ENCODE measurements around the gene RNF217.

Gene RNF217

GRCh38 chr6:125002406-125002741, 40.1 kb downstream of the RNF217 start:
- DNase-seq (ENCODE audit: low read depth), result no peak
- TF ChIP-seq, protein P1, sequence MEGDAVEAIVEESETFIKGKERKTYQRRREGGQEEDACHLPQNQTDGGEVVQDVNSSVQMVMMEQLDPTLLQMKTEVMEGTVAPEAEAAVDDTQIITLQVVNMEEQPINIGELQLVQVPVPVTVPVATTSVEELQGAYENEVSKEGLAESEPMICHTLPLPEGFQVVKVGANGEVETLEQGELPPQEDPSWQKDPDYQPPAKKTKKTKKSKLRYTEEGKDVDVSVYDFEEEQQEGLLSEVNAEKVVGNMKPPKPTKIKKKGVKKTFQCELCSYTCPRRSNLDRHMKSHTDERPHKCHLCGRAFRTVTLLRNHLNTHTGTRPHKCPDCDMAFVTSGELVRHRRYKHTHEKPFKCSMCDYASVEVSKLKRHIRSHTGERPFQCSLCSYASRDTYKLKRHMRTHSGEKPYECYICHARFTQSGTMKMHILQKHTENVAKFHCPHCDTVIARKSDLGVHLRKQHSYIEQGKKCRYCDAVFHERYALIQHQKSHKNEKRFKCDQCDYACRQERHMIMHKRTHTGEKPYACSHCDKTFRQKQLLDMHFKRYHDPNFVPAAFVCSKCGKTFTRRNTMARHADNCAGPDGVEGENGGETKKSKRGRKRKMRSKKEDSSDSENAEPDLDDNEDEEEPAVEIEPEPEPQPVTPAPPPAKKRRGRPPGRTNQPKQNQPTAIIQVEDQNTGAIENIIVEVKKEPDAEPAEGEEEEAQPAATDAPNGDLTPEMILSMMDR (IDR thresholded peaks at IDR 0.05; ENCODE audit: insufficient read depth, low read depth, low read length, missing control alignments), result no peak
- H3K4me3 ChIP-seq (ENCODE audit: low read depth, low read length), result no peak overlapping the region

DNA sequence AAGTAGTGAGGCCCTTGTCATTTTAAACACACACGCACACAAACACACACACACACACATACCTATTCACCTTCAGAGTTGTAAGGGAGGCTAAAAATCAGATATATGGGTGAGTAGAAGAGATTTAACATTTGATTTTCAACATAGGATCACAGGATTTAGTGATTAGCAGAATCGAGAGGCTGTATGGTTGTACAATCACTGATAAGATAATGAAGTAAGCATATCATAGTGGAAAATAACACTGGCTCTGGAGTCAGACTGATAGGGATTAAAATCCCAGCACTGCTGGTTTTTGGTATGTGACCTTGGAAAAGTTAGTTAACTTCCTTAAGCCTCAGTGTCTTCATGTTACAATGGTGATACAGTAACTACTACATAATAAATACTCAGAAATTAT, 40.8 kb downstream of the RNF217 start:
- no peak for DNase-seq (ENCODE audit: low read depth)
- TF ChIP-seq, protein P1 (IDR thresholded peaks at IDR 0.05; ENCODE audit: insufficient read depth, low read depth, low read length, missing control alignments), result no peak
- H3K4me3 ChIP-seq (ENCODE audit: low read depth, low read length), result no peak overlapping the region

- no peak for DNase-seq (ENCODE audit: low read depth)
- TF ChIP-seq, protein P1 (IDR thresholded peaks at IDR 0.05; ENCODE audit: insufficient read depth, low read depth, low read length, missing control alignments), result no peak
- no peak overlapping the region for H3K4me3 ChIP-seq (ENCODE audit: low read depth, low read length)
Observed at GRCh38 chr6:125004198-125004597, 42.0 kb downstream of the RNF217 start.

- DNase-seq (ENCODE audit: low read depth), result no peak
- TF ChIP-seq, protein P1 (IDR thresholded peaks at IDR 0.05; ENCODE audit: insufficient read depth, low read depth, low read length, missing control alignments), result no peak
- H3K4me3 ChIP-seq (ENCODE audit: low read depth, low read length), result no peak overlapping the region
Observed at GRCh38 chr6:125004797-125005595, 42.8 kb downstream of the RNF217 start.

DNA sequence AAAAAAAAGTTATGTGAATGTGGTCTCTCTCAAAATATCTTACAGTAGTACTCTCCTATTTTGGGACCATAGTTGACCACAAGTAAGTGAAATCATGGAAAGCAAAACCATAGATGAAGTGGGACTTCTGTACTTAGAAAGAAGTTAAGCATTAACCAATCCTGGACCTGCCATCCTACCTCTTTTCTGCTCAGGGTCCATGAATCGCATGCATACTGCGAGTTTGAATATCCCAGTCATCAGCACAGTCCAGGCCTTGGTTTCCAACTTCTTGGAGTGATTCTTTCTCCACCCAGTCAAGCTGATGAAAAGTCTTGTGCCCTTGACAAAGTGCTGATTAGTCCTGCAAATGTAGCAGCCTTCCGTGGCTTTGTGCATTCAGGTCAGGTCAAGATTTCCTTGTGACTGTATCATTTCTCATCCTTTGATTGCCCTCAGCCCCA, 46.0 kb downstream of the RNF217 start:
- no peak overlapping the region for H3K4me3 ChIP-seq (ENCODE audit: low read depth, low read length)

GRCh38 chr6:125008957-125009356, 46.7 kb downstream of the RNF217 start:
- TF ChIP-seq, protein P1 (IDR thresholded peaks at IDR 0.05; ENCODE audit: insufficient read depth, low read depth, low read length, missing control alignments), result no peak
- H3K4me3 ChIP-seq (ENCODE audit: low read depth, low read length), result no peak overlapping the region
- no peak for DNase-seq (ENCODE audit: low read depth)

More for the DNA sequence above, 46.0 kb downstream of the RNF217 start:
- no peak for DNase-seq (ENCODE audit: low read depth)
- TF ChIP-seq, protein P1 (IDR thresholded peaks at IDR 0.05; ENCODE audit: insufficient read depth, low read depth, low read length, missing control alignments), result no peak

GRCh38 chr6:125009578-125009977, 47.3 kb downstream of the RNF217 start:
- DNase-seq (ENCODE audit: low read depth), result no peak
- H3K4me3 ChIP-seq (ENCODE audit: low read depth, low read length), result no peak overlapping the region
- TF ChIP-seq, protein P1 (IDR thresholded peaks at IDR 0.05; ENCODE audit: insufficient read depth, low read depth, low read length, missing control alignments), result no peak
